AG09309 (cell line): Measurements from ENCODE around the gene PLA2G2C.

ENCODE experiments used
- DNase-seq: peaks from one replicate; pipeline ENCODE4 v3.0.0-alpha.2; 2010; ENCODE audit warnings: low read depth
- H3K4me3 ChIP-seq: 2 replicates; pipeline ENCODE4 v1.5.1; 2011; ENCODE audit warnings: mild to moderate bottlenecking, low read depth, low read length, moderate library complexity; ENCODE audit not compliant: control insufficient read depth
- TF ChIP-seq, protein P1 (sequence below): IDR thresholded peaks from 2 replicates; pipeline ENCODE4 v1.5.1; 2011; ENCODE audit warnings: mild to moderate bottlenecking, low read depth, low read length, inconsistent platforms; ENCODE audit not compliant: insufficient read depth, control insufficient read depth; ENCODE audit errors: missing control alignments

The PLA2G2C gene

DNA sequence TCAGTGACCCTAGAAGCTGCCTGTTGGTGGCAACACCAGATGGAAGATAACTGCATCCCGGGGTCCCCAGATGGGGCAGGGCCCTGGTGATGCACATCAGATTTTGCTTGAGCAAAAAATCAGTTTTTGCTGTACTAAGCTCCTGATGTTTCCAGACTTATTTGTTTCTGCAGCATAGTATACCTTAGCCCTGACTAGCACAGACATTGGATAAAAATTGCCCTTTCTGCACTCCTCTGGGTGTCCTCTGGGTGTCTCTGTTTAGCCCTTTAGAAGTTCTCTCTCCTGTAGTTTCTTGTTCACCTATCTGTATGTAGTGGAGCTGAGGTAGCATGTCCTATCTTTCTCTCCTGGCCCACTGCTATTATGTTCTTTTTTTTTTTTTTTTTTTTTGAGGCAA lies 30.3 kb upstream of the PLA2G2C start:
- TF ChIP-seq, protein P1, sequence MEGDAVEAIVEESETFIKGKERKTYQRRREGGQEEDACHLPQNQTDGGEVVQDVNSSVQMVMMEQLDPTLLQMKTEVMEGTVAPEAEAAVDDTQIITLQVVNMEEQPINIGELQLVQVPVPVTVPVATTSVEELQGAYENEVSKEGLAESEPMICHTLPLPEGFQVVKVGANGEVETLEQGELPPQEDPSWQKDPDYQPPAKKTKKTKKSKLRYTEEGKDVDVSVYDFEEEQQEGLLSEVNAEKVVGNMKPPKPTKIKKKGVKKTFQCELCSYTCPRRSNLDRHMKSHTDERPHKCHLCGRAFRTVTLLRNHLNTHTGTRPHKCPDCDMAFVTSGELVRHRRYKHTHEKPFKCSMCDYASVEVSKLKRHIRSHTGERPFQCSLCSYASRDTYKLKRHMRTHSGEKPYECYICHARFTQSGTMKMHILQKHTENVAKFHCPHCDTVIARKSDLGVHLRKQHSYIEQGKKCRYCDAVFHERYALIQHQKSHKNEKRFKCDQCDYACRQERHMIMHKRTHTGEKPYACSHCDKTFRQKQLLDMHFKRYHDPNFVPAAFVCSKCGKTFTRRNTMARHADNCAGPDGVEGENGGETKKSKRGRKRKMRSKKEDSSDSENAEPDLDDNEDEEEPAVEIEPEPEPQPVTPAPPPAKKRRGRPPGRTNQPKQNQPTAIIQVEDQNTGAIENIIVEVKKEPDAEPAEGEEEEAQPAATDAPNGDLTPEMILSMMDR: no peak
- H3K4me3 ChIP-seq: no peak overlapping the region
- DNase-seq: no peak

DNA sequence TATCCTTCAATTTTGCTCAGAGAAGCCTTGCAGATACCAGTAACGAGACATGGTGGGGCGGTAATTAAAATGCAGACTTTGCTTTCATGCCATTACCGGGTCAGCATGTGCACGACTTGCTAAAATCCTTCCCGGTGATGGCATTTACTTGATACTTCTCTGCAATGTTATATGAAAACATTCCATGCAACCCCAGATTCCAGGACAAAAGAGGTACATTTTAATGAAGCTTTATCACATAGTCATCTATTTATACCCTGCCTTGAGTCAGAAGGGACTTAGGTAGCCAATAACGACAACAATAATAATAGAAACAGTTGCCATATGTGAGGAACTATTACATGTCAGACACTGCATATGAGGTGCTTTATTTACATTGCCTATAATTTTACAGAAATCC lies 29.4 kb upstream of the PLA2G2C start:
- H3K4me3 ChIP-seq: no peak overlapping the region
- TF ChIP-seq, protein P1: no peak
- no peak for DNase-seq

DNA sequence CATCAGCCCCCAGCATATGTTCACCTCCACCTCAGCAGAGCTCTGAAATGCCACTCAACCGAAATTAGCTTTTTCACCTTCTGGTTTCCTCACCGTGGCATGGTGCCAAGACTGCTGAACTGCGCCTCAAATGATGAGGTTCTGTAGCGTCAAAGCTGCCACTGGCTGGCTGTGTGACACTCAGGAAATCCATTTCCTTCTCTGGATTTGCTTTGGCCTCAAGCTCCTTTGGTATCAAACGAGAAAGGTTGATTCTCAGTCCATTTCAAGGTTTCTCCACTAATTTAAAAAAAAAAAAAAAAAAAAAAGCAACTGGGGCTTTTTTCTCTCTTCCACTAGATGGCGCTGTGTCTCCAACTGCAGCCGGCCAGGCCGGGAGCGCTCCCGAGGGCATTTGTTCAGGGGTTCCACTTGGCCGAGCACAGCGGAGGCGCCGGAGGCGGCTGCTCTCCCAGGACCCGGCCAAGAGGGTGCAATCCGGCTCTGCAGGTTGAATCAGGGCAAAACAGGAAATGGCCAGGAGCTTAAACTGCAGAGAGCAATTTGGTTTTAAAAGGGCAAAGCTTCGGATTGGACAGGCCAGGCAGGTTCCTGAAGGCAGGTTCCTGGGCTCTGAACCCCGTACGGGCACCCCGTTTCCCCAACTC lies 26.5 kb upstream of the PLA2G2C start:
- DNase-seq: no peak
- H3K4me3 ChIP-seq: no peak overlapping the region
- TF ChIP-seq, protein P1: peak; percentile 82

DNA sequence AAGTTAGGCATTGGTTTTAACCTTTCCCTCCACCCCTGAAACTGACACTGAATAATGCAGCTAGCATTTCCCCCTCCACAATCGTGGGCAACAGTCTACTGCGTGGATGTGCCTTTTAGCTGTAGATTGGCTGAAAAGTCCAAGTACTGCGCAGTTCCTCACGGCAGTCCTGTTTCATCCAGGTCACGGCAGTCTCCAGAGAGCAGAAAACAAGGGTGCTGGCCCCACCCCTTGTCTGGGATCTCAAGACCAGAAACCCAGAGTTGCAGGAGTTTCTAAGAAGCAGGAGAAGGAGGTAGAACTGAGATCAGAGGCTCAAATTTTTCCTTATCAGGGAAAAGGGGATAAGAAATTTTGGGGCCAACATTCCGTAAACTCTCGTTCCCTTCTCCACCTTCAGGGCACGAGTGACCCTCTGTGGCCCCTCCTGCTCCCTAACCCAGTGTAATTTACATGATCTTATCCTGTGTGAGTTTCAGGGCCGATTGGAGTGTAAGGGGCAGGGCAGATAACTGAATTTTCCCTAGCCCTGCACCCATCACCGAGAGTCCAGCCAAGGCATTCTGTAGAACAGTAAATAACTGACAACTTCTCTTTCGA lies 25.9 kb upstream of the PLA2G2C start:
- DNase-seq: no peak
- TF ChIP-seq, protein P1: no peak
- no peak overlapping the region for H3K4me3 ChIP-seq

DNA sequence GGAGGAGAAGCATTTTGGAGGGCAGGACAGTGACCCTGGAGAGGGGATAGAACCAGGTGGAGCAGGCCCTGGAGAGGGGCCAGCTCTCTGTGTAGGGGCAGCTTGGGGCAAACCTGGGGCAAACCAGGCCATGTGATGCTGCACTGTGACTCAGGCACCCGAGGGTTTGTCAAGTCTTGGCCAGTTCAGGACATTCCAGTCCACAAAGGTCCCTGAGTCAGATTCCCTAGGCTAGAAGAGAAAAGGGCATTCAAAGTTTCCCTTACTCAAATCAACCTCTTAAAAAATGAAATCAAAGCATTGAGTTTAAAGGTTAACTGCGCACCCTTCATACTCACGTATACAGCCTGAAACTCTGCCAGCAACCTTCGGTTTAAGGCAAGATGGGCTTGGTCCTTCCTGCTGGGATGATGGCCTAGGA lies 25.2 kb upstream of the PLA2G2C start:
- TF ChIP-seq, protein P1: no peak
- no peak overlapping the region for H3K4me3 ChIP-seq
- DNase-seq: no peak

DNA sequence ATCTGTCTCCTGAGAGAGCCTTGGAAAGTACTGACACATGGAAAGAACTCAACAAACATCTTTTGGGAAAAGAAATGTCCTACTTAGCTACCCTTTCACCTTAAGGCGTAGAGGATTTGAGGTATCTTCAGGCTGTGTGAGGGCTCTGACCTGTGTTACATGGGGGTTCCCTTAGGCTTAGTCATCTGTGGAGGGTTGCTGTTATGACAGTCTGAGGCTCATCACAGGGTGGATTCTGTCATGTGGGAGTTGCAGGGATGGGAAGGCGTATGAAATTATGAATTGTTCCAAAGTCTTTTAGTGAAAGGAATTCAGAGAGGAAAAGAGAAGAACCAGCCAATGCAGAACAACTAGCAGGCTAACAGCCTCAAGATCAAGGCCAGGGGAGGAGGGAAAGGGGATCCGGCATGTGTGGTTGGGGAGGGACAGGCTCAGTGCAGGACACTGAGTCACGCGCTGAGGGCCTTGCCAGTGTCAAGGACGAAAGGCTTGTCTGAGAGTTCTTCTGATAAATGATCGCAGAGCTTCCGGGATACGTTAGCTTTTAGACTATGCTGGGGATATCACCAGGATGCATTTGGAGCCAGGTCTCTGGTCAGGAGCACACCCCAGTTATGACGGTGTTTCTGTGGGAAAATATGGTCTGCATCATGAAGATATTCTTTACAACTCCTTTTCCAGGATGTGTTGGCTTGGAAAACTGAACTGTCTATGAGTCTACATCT lies 24.6 kb upstream of the PLA2G2C start:
- TF ChIP-seq, protein P1: no peak
- DNase-seq: no peak
- no peak overlapping the region for H3K4me3 ChIP-seq
